SK-N-SH (cell line): ENCODE data around the gene EEF1AKMT1. TPM values are rescaled to one million over a fixed set of nuclear protein-coding genes. Genes with fewer than 3 reads are reported as not detected.
A peak's percentile ranks its signal among the peaks of the same experiment; 100 is the strongest.

Experiments used
- CTCF ChIA-PET: fragments of 300-600, 350-600 bp; formaldehyde crosslinking; extraction: SDS; loops from one replicate; lab custom pipeline; 2021; lab: Yijun Ruan, JAX
- POLR2A ChIA-PET: fragments of 350-600 bp; sonication (Branson Sonifier 250); formaldehyde crosslinking; extraction: SDS; loops from one replicate; lab custom pipeline; 2020; ENCODE audit warnings: antibody characterized with exemption, inconsistent platforms; lab: Yijun Ruan, JAX
- DNase-seq: peaks from one replicate; pipeline ENCODE4 v3.0.0; 2012
- H2AFZ ChIP-seq: fragments of 200-600 bp; sonication (generic); 2 replicates; pipeline ENCODE4 v1.8.1; 2016; ENCODE audit warnings: antibody characterized with exemption, mild to moderate bottlenecking, low read depth
- H3F3A ChIP-seq: fragments of 200-600 bp; sonication (generic); replicated peaks from 2 replicates; pipeline ENCODE3; 2016; ENCODE audit warnings: antibody characterized with exemption, mild to moderate bottlenecking; ENCODE audit not compliant: insufficient read depth
- H3K27ac ChIP-seq, 2 experiments: fragments of 200-500 bp in 1 of 2; fragments of 200-600 bp in 1 of 2; sonication (Bioruptor generic) in 1 of 2; sonication (generic), shearing (Covaris generic) in 1 of 2; 2 replicates each; pipeline versions ENCODE4 v1.5.1 to v1.6.1; 2014 to 2016; ENCODE audit warnings: low read depth in 2 of 2, inconsistent platforms in 1 of 2, low read length in 1 of 2, mild to moderate bottlenecking in 1 of 2, mixed read lengths in 1 of 2
- H3K27me3 ChIP-seq: fragments of 200-600 bp; sonication (generic), shearing (Covaris generic); 2 replicates; pipeline ENCODE4 v1.6.1; 2016; ENCODE audit warnings: mixed run types; ENCODE audit not compliant: insufficient read depth
- H3K36me3 ChIP-seq, 2 experiments: fragments of 200-500 bp in 1 of 2; fragments of 200-600 bp in 1 of 2; sonication (Bioruptor generic) in 1 of 2; sonication (generic) in 1 of 2; replicated peaks in 1 of 2; 2 replicates each; pipeline versions ENCODE3 to v1.5.1; 2014 to 2016; ENCODE audit warnings: low read length in 1 of 2, mild to moderate bottlenecking in 1 of 2; ENCODE audit not compliant: insufficient read depth in 2 of 2, control insufficient read depth in 1 of 2
- H3K4me1 ChIP-seq, 2 experiments: fragments of 200-500 bp in 1 of 2; fragments of 200-600 bp in 1 of 2; sonication (Bioruptor generic) in 1 of 2; sonication (generic), shearing (Covaris generic) in 1 of 2; 2 replicates each; pipeline versions ENCODE4 v1.5.1 to v1.6.1; 2014 to 2016; ENCODE audit warnings: low read depth in 1 of 2, low read length in 1 of 2, mixed run types in 1 of 2; ENCODE audit not compliant: insufficient read depth in 2 of 2, control insufficient read depth in 1 of 2
- H3K4me2 ChIP-seq: fragments of 200-600 bp; sonication (generic), shearing (Covaris generic); 2 replicates; pipeline ENCODE4 v1.6.1; 2017; ENCODE audit warnings: mixed run types
- H3K4me3 ChIP-seq, 2 experiments: fragments of 200-500 bp in 1 of 2; fragments of 200-600 bp in 1 of 2; sonication (Bioruptor generic) in 1 of 2; sonication (generic), shearing (Covaris generic) in 1 of 2; 2 replicates each; pipeline versions ENCODE4 v1.5.1 to v1.8.1; 2014 to 2016; ENCODE audit warnings: low read depth in 2 of 2, inconsistent platforms in 1 of 2, low read length in 1 of 2, mild to moderate bottlenecking in 1 of 2, mixed read lengths in 1 of 2, moderate library complexity in 1 of 2
- H3K79me2 ChIP-seq: fragments of 200-600 bp; sonication (generic); 2 replicates; pipeline ENCODE4 v1.8.1; 2017; ENCODE audit warnings: mild to moderate bottlenecking; ENCODE audit not compliant: insufficient read depth
- H3K9ac ChIP-seq: fragments of 200-600 bp; sonication (generic); 2 replicates; pipeline ENCODE4 v1.6.1; 2017; ENCODE audit warnings: mixed run types
- H3K9me2 ChIP-seq: fragments of 200-600 bp; sonication (generic); 2 replicates; pipeline ENCODE4 v1.6.1; 2017; ENCODE audit warnings: mixed run types
- H3K9me3 ChIP-seq: fragments of 200-600 bp; sonication (generic); 2 replicates; pipeline ENCODE4 v1.6.1; 2017; ENCODE audit warnings: mixed run types, mild to moderate bottlenecking, moderate library complexity
- H4K20me1 ChIP-seq: fragments of 200-600 bp; sonication (generic); 2 replicates; pipeline ENCODE4 v1.6.1; 2017; ENCODE audit warnings: mild to moderate bottlenecking, mixed run types; ENCODE audit not compliant: insufficient read depth
- CTCF ChIP-seq: fragments of 200-600 bp; sonication (generic); IDR thresholded peaks from 2 replicates; pipeline ENCODE4 v1.6.1; 2017; ENCODE audit warnings: antibody characterized with exemption, mild to moderate bottlenecking, moderate library complexity
- EP300 ChIP-seq, 2 experiments: IDR thresholded peaks; 2 replicates each; pipeline versions ENCODE4 v1.4.0 to v1.6.1; 2012; ENCODE audit warnings: borderline replicate concordance in 1 of 2, low read depth in 1 of 2, low read length in 1 of 2
- EZH2phosphoT487 ChIP-seq: fragments of 200-600 bp; sonication (generic); IDR thresholded peaks from 2 replicates; pipeline ENCODE4 v1.6.1; 2017; ENCODE audit warnings: low read depth, mixed run types, mild to moderate bottlenecking, antibody characterized with exemption, moderate library complexity, borderline replicate concordance
- FOSL2 ChIP-seq: IDR thresholded peaks from 2 replicates; pipeline ENCODE4 v1.4.0; 2012; ENCODE audit warnings: low read depth, mild to moderate bottlenecking, moderate library complexity, borderline replicate concordance
- FOXJ3 ChIP-seq: sonication (generic); formaldehyde crosslinking; IDR thresholded peaks from 2 replicates; pipeline ENCODE4 v1.5.1; 2020; ENCODE audit warnings: mild to moderate bottlenecking, missing genetic modification reagents
- GATA2 ChIP-seq: sonication (generic); formaldehyde crosslinking; IDR thresholded peaks from 2 replicates; pipeline ENCODE4 v1.5.0; 2020; ENCODE audit warnings: mild to moderate bottlenecking, missing genetic modification reagents
- MEF2A ChIP-seq: IDR thresholded peaks from 2 replicates; pipeline ENCODE4 v1.4.0; 2012; ENCODE audit warnings: low read depth, borderline replicate concordance
- NRF1 ChIP-seq: IDR thresholded peaks from 2 replicates; pipeline ENCODE4 v1.6.1; 2012; ENCODE audit warnings: low read depth, mild to moderate bottlenecking, low read length
- POLR2AphosphoS5 ChIP-seq: IDR thresholded peaks from 2 replicates; pipeline ENCODE4 v1.6.1; 2012; ENCODE audit warnings: low read depth, low read length
- RAD21 ChIP-seq: IDR thresholded peaks from 2 replicates; pipeline ENCODE4 v1.6.1; 2012; ENCODE audit warnings: mild to moderate bottlenecking, low read length
- TCF12 ChIP-seq: IDR thresholded peaks from 2 replicates; pipeline ENCODE4 v1.4.0; 2012
- TEAD4 ChIP-seq: IDR thresholded peaks from 2 replicates; pipeline ENCODE4 v1.4.0; 2012; ENCODE audit warnings: mild to moderate bottlenecking, borderline replicate concordance; ENCODE audit not compliant: insufficient read depth
- USF2 ChIP-seq: fragments of 150-350 bp; IDR thresholded peaks from 2 replicates; pipeline ENCODE4 v1.6.1; 2017; ENCODE audit warnings: antibody characterized with exemption, low read length, low read depth, borderline replicate concordance
- YY1 ChIP-seq: IDR thresholded peaks from 2 replicates; pipeline ENCODE4 v1.4.0; 2012; ENCODE audit warnings: low read depth, mild to moderate bottlenecking
- WGBS: methylation state at CpG from one replicate; pipeline ENCODE4 v1.1.6; 2017; ENCODE audit warnings: low lambda C conversion rate; 5-methylcytosine and 5-hydroxymethylcytosine counted together
- polyA plus RNA-seq, 3 experiments: library from polyadenylated mRNA; depleted of rRNA; stranded (reverse); fragments of >200 nt; gene quantifications; 2 replicates each; pipeline ENCODE4 v1.2.3, GENCODE V29; 2012
- TF ChIP-seq, protein P1 (sequence below): IDR thresholded peaks from 2 replicates; pipeline ENCODE4 v1.4.0; 2012; ENCODE audit warnings: low read depth, borderline replicate concordance
- TF ChIP-seq, protein P2 (sequence below): IDR thresholded peaks from 2 replicates; pipeline ENCODE4 v1.4.0; 2012; ENCODE audit warnings: low read depth, borderline replicate concordance
- TF ChIP-seq, protein P3 (sequence below): fragments of 150-350 bp; IDR thresholded peaks from 2 replicates; pipeline ENCODE4 v1.6.1; 2016; ENCODE audit warnings: mild to moderate bottlenecking, low read depth, low read length

The EEF1AKMT1 gene
- polyA plus RNA-seq, 1 of the 3 experiments (the other 2 are of a cell fraction) = 4.2 TPM

DNA sequence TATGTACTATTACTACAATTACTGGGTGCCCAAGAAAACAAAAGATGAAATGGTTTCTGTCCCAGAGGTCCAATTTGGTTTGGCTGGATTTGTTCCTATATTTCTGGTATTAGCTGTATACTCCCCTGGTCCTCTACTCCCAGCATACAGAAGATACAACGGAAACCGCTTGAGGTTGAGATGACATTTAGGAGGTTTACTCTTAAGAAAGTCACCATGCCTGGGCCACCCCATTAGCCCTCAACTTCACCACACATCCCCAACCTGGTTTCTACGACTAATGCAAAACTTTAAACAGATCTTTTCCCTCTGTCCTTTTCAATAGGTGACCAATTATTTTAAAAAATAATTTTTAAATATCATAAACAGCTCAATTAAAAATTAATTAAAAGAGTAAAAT is 46.0 kb upstream of the EEF1AKMT1 start:
- H3K9ac ChIP-seq = no peak overlapping the region
- peaks cover 9 to 16% of the 10 kb centered on the region in 2 experiments for H3K36me3 ChIP-seq
- CTCF ChIA-PET = interaction anchor here (0.7 to 3.3 kb wide), 3 partner anchors 9 to 325 kb away, joined by 3 to 25 read pairs (median 3); no protein-coding TSS in a partner anchor
- H3F3A ChIP-seq = peaks cover 30% of the 10 kb centered on the region
- 0 out of 2 replicates have a peak, but pooled peaks cover 2% of the 10 kb centered on the region for H4K20me1 ChIP-seq
- no peak overlapping the region for H3K4me2 ChIP-seq
- no peak for DNase-seq
- H3K79me2 ChIP-seq = no peaks in the 10 kb centered on the region
- H2AFZ ChIP-seq = no peak overlapping the region
- WGBS = over 99% methylated on average over 3 of the region's 3 CpGs
- TF ChIP-seq, protein P1, sequence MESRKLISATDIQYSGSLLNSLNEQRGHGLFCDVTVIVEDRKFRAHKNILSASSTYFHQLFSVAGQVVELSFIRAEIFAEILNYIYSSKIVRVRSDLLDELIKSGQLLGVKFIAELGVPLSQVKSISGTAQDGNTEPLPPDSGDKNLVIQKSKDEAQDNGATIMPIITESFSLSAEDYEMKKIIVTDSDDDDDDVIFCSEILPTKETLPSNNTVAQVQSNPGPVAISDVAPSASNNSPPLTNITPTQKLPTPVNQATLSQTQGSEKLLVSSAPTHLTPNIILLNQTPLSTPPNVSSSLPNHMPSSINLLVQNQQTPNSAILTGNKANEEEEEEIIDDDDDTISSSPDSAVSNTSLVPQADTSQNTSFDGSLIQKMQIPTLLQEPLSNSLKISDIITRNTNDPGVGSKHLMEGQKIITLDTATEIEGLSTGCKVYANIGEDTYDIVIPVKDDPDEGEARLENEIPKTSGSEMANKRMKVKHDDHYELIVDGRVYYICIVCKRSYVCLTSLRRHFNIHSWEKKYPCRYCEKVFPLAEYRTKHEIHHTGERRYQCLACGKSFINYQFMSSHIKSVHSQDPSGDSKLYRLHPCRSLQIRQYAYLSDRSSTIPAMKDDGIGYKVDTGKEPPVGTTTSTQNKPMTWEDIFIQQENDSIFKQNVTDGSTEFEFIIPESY = no peak
- TF ChIP-seq TCF12 (no peak), FOXJ3 (CRISPR knock-in tag) (no peak), FOSL2 (no peak), POLR2AphosphoS5 (no peak), CTCF (no peak), EZH2phosphoT487 (no peak), GATA2 (CRISPR knock-in tag) (no peak)
- H3K9me2 ChIP-seq = no peaks in the 10 kb centered on the region
- H3K4me1 ChIP-seq = peaks cover 11 to 15% of the 10 kb centered on the region in 2 experiments
- H3K4me3 ChIP-seq = no peak overlapping the region
- no peaks in the 10 kb centered on the region for H3K9me3 ChIP-seq
- no peaks in the 10 kb centered on the region for H3K27me3 ChIP-seq
- no peak overlapping the region for H3K27ac ChIP-seq
- POLR2A ChIA-PET = no interaction called here

- 39% methylated on average over 1 of the region's 1 CpG for WGBS
- Histone ChIP-seq H4K20me1 (peaks cover 7% of the 10 kb centered on the region), H3K9me2 (no peaks in the 10 kb centered on the region), H3K27me3 (no peaks in the 10 kb centered on the region), H3K27ac (peak overlapping the region; percentile 51 to 96; a peak in 3 of 4 replicates), H3F3A (peaks cover 40% of the 10 kb centered on the region), H3K4me1 (peaks cover 18 to 21% of the 10 kb centered on the region in 2 experiments), H3K36me3 (peaks cover 0 to under 1% of the 10 kb centered on the region in 2 experiments), H3K4me2 (peak overlapping the region; percentile 27; the same call in 1 of the 2 replicates), H3K9me3 (no peaks in the 10 kb centered on the region), H3K79me2 (peaks cover 19% of the 10 kb centered on the region), H2AFZ (no peak overlapping the region), H3K4me3 (no peak overlapping the region), H3K9ac (no peak overlapping the region)
- no peak for DNase-seq
- ChIA-PET POLR2A (interaction anchor here (0.6 kb wide), 1 partner anchor 11 kb away, joined by 3 read pairs; no protein-coding TSS in a partner anchor), CTCF (interaction anchor here (0.8 to 3.5 kb wide), 4 partner anchors 8 to 104 kb away, joined by 3 to 28 read pairs (median 15); no protein-coding TSS in a partner anchor)
- TF ChIP-seq EP300 (IDR thresholded peaks at IDR 0.05; ENCODE audit: borderline replicate concordance in 1 of 2, low read depth in 1 of 2, low read length in 1 of 2) (no peak), POLR2AphosphoS5 (no peak), YY1 (no peak), RAD21 (no peak), USF2 (no peak), NRF1 (no peak), TEAD4 (no peak), MEF2A (no peak)
- TF ChIP-seq, protein P2, sequence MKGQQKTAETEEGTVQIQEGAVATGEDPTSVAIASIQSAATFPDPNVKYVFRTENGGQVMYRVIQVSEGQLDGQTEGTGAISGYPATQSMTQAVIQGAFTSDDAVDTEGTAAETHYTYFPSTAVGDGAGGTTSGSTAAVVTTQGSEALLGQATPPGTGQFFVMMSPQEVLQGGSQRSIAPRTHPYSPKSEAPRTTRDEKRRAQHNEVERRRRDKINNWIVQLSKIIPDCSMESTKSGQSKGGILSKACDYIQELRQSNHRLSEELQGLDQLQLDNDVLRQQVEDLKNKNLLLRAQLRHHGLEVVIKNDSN = no peak
- TF ChIP-seq, protein P3, sequence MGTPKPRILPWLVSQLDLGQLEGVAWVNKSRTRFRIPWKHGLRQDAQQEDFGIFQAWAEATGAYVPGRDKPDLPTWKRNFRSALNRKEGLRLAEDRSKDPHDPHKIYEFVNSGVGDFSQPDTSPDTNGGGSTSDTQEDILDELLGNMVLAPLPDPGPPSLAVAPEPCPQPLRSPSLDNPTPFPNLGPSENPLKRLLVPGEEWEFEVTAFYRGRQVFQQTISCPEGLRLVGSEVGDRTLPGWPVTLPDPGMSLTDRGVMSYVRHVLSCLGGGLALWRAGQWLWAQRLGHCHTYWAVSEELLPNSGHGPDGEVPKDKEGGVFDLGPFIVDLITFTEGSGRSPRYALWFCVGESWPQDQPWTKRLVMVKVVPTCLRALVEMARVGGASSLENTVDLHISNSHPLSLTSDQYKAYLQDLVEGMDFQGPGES = no peak
These were observed 41.7 kb upstream of the EEF1AKMT1 start for GRCh38 chr13:20815464-20815863.
